Naive B cell (primary cell): ENCODE results near the gene RPP21. TPM values are rescaled to one million over a fixed set of nuclear protein-coding genes. Genes with fewer than 3 reads are reported as not detected.

ENCODE experiments used
- ATAC-seq, 2 donors: fragments of 150-1000 bp; cut with Tn5 transposase; 2 replicates each; pipeline ENCODE4 v1.10.0; 2021; ENCODE audit warnings: low read depth in 2 of 2, mild to moderate bottlenecking in 2 of 2, moderate library complexity in 2 of 2
- DNase-seq: peaks from one replicate; pipeline ENCODE4 v3.0.0; 2022
- H3K27ac Mint-ChIP-seq, 6 donors: one replicate each; pipeline ENCODE4 v1.8.0; 2020 to 2022; ENCODE audit warnings: mild to moderate bottlenecking in 6 of 6, mixed read lengths in 6 of 6, moderate library complexity in 5 of 6, inconsistent platforms in 2 of 6
- H3K27me3 Mint-ChIP-seq, 3 donors: one replicate each; pipeline ENCODE4 v1.8.0; 2021 to 2022; ENCODE audit warnings: mixed read lengths in 3 of 3, mild to moderate bottlenecking in 1 of 3
- H3K36me3 Mint-ChIP-seq, 2 donors: one replicate each; pipeline ENCODE4 v1.8.0; 2020 to 2022; ENCODE audit warnings: mixed read lengths in 2 of 2, inconsistent platforms in 1 of 2, mild to moderate bottlenecking in 1 of 2
- H3K4me1 Mint-ChIP-seq, 3 donors: one replicate each; pipeline ENCODE4 v1.8.0; 2020 to 2022; ENCODE audit warnings: mixed read lengths in 3 of 3, inconsistent platforms in 1 of 3, mild to moderate bottlenecking in 1 of 3, moderate library complexity in 1 of 3
- H3K4me3 Mint-ChIP-seq, 8 donors: one replicate each; pipeline ENCODE4 v1.8.0; 2020 to 2022; ENCODE audit warnings: mild to moderate bottlenecking in 8 of 8, mixed read lengths in 8 of 8, moderate library complexity in 8 of 8, inconsistent platforms in 2 of 8
- H3K9me3 Mint-ChIP-seq, 7 donors: one replicate each; pipeline ENCODE4 v1.8.0; 2020 to 2022; ENCODE audit warnings: mixed read lengths in 7 of 7, mild to moderate bottlenecking in 5 of 7, inconsistent platforms in 2 of 7, moderate library complexity in 1 of 7
- polyA plus RNA-seq, 6 donors: library from polyadenylated mRNA; unstranded; fragments of 300-500 nt; fragmentation: Illumina TruSeq; gene quantifications; one replicate each; pipeline ENCODE4 v1.2.3, GENCODE V29; 2021; ENCODE audit warnings: low read depth in 6 of 6

RPP21 gene
- polyA plus RNA-seq, 6 donors from 2014 or later, result 82.9 to 124 (median 98.4) TPM

GRCh38 chr6:30341218-30341617, 3.7 kb upstream of the RPP21 start:
- H3K27ac Mint-ChIP-seq, result peak overlapping the region in 1 of 6 donors; percentile 81

GRCh38 chr6:30341728-30342127, 3.2 kb upstream of the RPP21 start:
- Mint-ChIP-seq H3K4me1 (peaks cover 10 to 21% (median 14%) of the 10 kb centered on the region in 3 donors), H3K27me3 (no peaks in the 10 kb centered on the region), H3K27ac (no peak overlapping the region), H3K9me3 (no peaks in the 10 kb centered on the region), H3K4me3 (peak overlapping the region in 1 of 8 donors; percentile 39), H3K36me3 (peaks cover 3 to 12% of the 10 kb centered on the region in 2 donors)
- no peak for DNase-seq
- ATAC-seq, result no peak

More at GRCh38 chr6:30341218-30341617, 3.7 kb upstream of the RPP21 start:
- Mint-ChIP-seq H3K9me3 (no peaks in the 10 kb centered on the region), H3K4me1 (peaks cover 10 to 19% (median 11%) of the 10 kb centered on the region in 3 donors), H3K36me3 (peaks cover under 1 to 15% of the 10 kb centered on the region in 2 donors), H3K4me3 (no peak overlapping the region), H3K27me3 (no peaks in the 10 kb centered on the region)
- ATAC-seq (no peak), DNase-seq (no peak)

GRCh38 chr6:30344191-30344867, 627 bp upstream of the RPP21 start:
- Mint-ChIP-seq H3K27ac (peak overlapping the region; percentile 88 to 98 (median 94)), H3K36me3 (peaks cover 6 to 10% of the 10 kb centered on the region in 2 donors), H3K4me1 (peaks cover 22 to 34% (median 32%) of the 10 kb centered on the region in 3 donors), H3K27me3 (no peaks in the 10 kb centered on the region), H3K9me3 (no peaks in the 10 kb centered on the region), H3K4me3 (peak overlapping the region; percentile 81 to 97 (median 92))
- no peak for ATAC-seq
- DNase-seq, result no peak

GRCh38 chr6:30345852-30346251, 896 bp downstream of the RPP21 start:
- Mint-ChIP-seq H3K4me3 (peak overlapping the region; percentile 81 to 97 (median 92)), H3K9me3 (no peaks in the 10 kb centered on the region), H3K27ac (peak overlapping the region; percentile 67 to 98 (median 72)), H3K4me1 (peaks cover 35 to 49% (median 48%) of the 10 kb centered on the region in 3 donors), H3K27me3 (no peaks in the 10 kb centered on the region), H3K36me3 (peaks cover 6 to 10% of the 10 kb centered on the region in 2 donors)
- no peak for ATAC-seq
- DNase-seq, result no peak

GRCh38 chr6:30348957-30349356, 4.0 kb downstream of the RPP21 start:
- DNase-seq (no peak), ATAC-seq (no peak)
- Mint-ChIP-seq H3K27me3 (peaks cover 0 to 7% (median 4%) of the 10 kb centered on the region in 3 donors), H3K36me3 (peaks cover 6 to 10% of the 10 kb centered on the region in 2 donors), H3K9me3 (no peaks in the 10 kb centered on the region), H3K27ac (peak overlapping the region in 2 of 6 donors; percentile 36 to 75), H3K4me1 (peaks cover 35 to 54% (median 49%) of the 10 kb centered on the region in 3 donors), H3K4me3 (peak overlapping the region in 7 of 8 donors; percentile 11 to 80 (median 40))

GRCh38 chr6:30349421-30350177, 4.6 kb downstream of the RPP21 start:
- Mint-ChIP-seq H3K27ac (peak overlapping the region in 1 of 6 donors; percentile 13), H3K27me3 (peaks cover 0 to 7% (median 5%) of the 10 kb centered on the region in 3 donors), H3K4me3 (peak overlapping the region in 4 of 8 donors; percentile 11 to 59 (median 52)), H3K4me1 (peaks cover 30 to 53% (median 42%) of the 10 kb centered on the region in 3 donors), H3K9me3 (no peaks in the 10 kb centered on the region), H3K36me3 (peaks cover 6 to 10% of the 10 kb centered on the region in 2 donors)
- ATAC-seq (no peak), DNase-seq (no peak)

- Mint-ChIP-seq H3K27ac (no peak overlapping the region), H3K4me3 (peak overlapping the region in 2 of 8 donors; percentile 48 to 59)
Observed at GRCh38 chr6:30350524-30350923, 5.6 kb downstream of the RPP21 start.

GRCh38 chr6:30352550-30352949, 7.6 kb downstream of the RPP21 start:
- Mint-ChIP-seq H3K27ac (no peak overlapping the region), H3K27me3 (peaks cover 13 to 24% (median 19%) of the 10 kb centered on the region in 3 donors), H3K4me3 (no peak overlapping the region), H3K9me3 (no peaks in the 10 kb centered on the region), H3K36me3 (peaks cover 0 to under 1% of the 10 kb centered on the region in 2 donors), H3K4me1 (peaks cover 25 to 38% (median 29%) of the 10 kb centered on the region in 3 donors)
- no peak for DNase-seq
- no peak for ATAC-seq

More at GRCh38 chr6:30350524-30350923, 5.6 kb downstream of the RPP21 start:
- H3K36me3 Mint-ChIP-seq, result peaks cover 6 to 10% of the 10 kb centered on the region in 2 donors
- H3K9me3 Mint-ChIP-seq, result no peaks in the 10 kb centered on the region
- H3K27me3 Mint-ChIP-seq, result peaks cover 6 to 13% (median 11%) of the 10 kb centered on the region in 3 donors
- ATAC-seq, result peak in 1 of 2 donors; percentile 38
- DNase-seq, result no peak
- H3K4me1 Mint-ChIP-seq, result peaks cover 30 to 50% (median 37%) of the 10 kb centered on the region in 3 donors

GRCh38 chr6:30355281-30355680, 10.3 kb downstream of the RPP21 start:
- no peak for ATAC-seq
- no peak for DNase-seq
- Mint-ChIP-seq H3K9me3 (no peaks in the 10 kb centered on the region), H3K36me3 (no peaks in the 10 kb centered on the region), H3K27me3 (peaks cover 35 to 44% (median 38%) of the 10 kb centered on the region in 3 donors), H3K4me1 (peaks cover 9 to 21% (median 15%) of the 10 kb centered on the region in 3 donors), H3K4me3 (no peak overlapping the region), H3K27ac (no peak overlapping the region)

- Mint-ChIP-seq H3K27me3 (peaks cover 47 to 55% (median 51%) of the 10 kb centered on the region in 3 donors), H3K4me1 (peaks cover 6 to 10% (median 9%) of the 10 kb centered on the region in 3 donors)
- no peak for ATAC-seq
Observed at GRCh38 chr6:30356536-30356935, 11.6 kb downstream of the RPP21 start.

GRCh38 chr6:30357678-30358540, 13.0 kb downstream of the RPP21 start:
- DNase-seq, result peak; percentile 62
- Mint-ChIP-seq H3K4me3 (peak overlapping the region; percentile 81 to 94 (median 88)), H3K4me1 (peaks cover 6 to 10% (median 9%) of the 10 kb centered on the region in 3 donors), H3K9me3 (peaks cover 0 to 6% (median 2%) of the 10 kb centered on the region in 7 donors), H3K27me3 (peaks cover 55 to 64% (median 62%) of the 10 kb centered on the region in 3 donors), H3K36me3 (no peaks in the 10 kb centered on the region), H3K27ac (no peak overlapping the region)
- peak; percentile 88 to 91 for ATAC-seq

More at GRCh38 chr6:30356536-30356935, 11.6 kb downstream of the RPP21 start:
- Mint-ChIP-seq H3K36me3 (no peaks in the 10 kb centered on the region), H3K4me3 (no peak overlapping the region), H3K9me3 (no peaks in the 10 kb centered on the region), H3K27ac (no peak overlapping the region)
- no peak for DNase-seq

GRCh38 chr6:30359276-30359675, 14.3 kb downstream of the RPP21 start:
- Mint-ChIP-seq H3K27me3 (peaks cover 58 to 63% (median 58%) of the 10 kb centered on the region in 3 donors), H3K4me1 (peaks cover 6 to 10% (median 9%) of the 10 kb centered on the region in 3 donors), H3K4me3 (peak overlapping the region in 1 of 8 donors; percentile 19), H3K36me3 (no peaks in the 10 kb centered on the region), H3K9me3 (peaks cover 0 to 6% (median 2%) of the 10 kb centered on the region in 7 donors), H3K27ac (no peak overlapping the region)
- DNase-seq (no peak), ATAC-seq (no peak)
